D341Med (cell line): ENCODE measurements around the gene CDKN2B-AS1.

Experiments
- DNase-seq: peaks from one replicate; pipeline ENCODE4 v3.0.0; 2012; ENCODE audit warnings: low spot score

The CDKN2B-AS1 gene

DNA sequence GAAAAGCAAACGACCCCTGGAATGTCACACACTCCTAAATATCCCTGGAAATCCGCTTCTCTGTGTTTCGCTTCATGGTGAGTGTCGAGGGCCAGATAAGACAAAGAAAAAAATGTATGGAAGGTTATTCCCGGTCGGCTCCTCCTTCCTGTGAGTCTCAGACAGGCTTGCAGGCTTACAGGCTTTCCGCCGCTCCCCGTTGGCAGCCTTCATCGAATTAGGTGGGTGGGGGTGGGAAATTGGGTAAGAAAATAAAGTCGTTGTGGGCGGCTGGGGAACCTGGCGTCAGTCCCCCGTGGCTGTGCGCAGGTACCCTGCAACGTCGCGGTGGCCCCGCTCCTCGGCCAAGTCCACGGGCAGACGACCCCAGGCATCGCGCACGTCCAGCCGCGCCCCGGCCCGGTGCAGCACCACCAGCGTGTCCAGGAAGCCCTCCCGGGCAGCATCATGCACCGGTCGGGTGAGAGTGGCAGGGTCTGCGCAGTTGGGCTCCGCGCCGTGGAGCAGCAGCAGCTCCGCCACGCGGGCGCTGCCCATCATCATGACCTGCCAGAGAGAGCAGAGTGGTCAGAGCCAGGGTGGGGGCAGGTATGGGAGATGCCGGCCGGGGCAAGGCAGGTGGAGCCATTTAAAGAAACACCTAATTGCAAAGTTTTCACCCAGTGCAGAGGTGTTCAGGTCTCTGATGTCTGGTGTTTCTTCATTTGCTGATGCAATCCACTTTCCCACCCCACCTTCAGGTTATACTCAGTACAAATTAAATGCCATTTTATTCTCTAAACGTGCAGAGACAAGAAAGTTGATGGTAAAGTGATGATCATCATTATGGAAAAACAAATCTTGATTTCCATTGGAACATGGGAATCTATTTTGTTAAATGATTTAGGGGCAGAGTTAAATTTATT is 11.4 kb downstream of the CDKN2B-AS1 start:
- no peak for DNase-seq

DNA sequence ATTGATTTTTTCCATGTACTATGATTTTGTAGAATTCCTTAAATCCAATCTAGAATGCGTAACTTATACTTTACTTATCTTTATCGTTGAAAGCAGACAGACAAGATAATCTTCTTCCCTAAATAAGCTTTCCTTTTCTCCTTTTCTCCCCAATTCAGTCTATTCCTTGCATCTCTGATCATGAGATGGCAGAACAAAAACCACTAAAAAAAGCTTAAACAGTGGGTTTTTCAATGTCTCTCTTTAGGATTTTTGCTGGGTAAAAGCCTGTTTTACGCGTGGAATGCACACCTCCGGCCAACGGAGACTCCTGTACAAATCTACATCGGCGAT is 13.8 kb downstream of the CDKN2B-AS1 start:
- no peak for DNase-seq

DNA sequence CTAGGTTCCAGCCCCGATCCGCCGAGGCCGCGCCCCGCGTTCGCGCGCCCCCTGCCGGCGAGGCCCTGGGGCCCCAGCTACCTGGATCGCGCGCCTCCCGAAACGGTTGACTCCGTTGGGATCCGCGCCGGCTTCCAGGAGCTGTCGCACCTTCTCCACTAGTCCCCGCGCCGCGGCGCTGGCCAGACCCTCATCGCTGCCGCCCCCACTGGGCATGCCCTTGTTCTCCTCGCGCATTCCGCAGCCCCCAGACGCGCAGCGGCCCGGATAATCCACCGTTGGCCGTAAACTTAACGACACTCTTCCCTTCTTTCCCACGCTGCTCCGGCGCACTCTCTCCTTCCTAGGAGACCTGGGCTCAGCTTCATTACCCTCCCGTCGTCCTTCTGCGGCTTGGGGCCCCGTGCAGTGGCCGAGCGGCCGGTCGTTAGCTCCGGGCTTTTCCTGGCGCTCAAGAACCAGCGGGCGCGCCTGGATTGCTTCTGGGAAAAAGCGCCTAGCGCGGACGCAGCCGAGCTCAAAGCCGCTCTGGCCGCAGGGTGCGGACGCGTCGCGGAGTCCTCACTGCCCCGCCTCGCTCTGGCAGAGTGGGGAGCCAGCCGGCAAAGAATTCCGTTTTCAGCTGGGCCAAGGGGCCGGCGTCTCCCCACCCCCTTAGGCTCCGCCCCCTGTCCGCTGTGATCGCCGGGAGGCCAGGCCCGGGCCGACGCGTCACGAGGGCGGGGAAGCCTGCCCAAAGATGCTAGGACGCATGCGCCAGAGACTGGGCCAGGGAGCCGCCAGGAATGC is 14.3 kb downstream of the CDKN2B-AS1 start, which contains the start of gene CDKN2B:
CDKN2B (minus strand) TSS at position 589 of the 789 bp plus-strand sequence; CDS start at position 237, 352 bp downstream.
- peak; percentile 97 for DNase-seq

- DNase-seq: no peak
These were observed 14.9 kb downstream of the CDKN2B-AS1 start for GRCh38 chr9:22009506-22009867.

- no peak for DNase-seq
These were observed 16.5 kb downstream of the CDKN2B-AS1 start for GRCh38 chr9:22010866-22011625.

DNA sequence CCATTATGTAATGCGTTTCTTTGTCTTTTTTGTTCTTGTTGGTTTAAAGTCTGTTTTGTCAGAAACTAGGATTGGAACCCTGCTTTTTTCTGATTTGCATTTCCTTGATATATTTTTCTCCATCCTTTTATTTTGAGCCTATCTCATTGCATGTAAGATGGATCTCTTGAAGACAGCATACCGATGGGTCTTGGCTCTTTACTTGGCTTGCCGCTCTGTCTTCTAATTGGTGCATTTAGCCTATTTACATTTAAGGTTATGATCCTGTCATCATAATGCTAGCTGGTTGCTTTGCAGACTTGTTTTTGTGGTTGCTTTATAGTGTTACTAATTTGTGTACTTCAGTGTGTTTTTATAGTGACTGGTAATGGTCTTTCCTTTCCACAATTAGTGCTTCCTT is 27.8 kb downstream of the CDKN2B-AS1 start:
- no peak for DNase-seq

DNA sequence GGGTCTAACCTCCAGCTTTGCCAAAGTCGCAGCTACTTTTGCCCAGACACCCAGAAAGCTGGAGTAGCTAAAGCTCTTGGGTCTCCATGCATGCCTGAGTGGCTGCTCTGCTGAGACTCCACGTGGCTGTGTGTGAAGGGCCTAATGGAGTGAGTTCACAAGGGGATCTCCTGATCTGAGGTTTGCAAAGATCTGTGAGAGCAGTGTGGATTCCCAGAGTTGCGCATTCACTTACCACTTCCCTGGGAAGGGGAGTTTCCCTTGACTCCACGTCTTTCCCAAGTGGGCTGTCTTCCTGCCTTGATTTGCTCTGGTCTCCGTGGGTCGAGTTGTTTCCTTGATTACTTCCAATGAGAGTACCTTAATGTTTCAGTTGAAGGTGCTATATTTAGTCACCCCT is 32.1 kb downstream of the CDKN2B-AS1 start:
- no peak for DNase-seq

DNA sequence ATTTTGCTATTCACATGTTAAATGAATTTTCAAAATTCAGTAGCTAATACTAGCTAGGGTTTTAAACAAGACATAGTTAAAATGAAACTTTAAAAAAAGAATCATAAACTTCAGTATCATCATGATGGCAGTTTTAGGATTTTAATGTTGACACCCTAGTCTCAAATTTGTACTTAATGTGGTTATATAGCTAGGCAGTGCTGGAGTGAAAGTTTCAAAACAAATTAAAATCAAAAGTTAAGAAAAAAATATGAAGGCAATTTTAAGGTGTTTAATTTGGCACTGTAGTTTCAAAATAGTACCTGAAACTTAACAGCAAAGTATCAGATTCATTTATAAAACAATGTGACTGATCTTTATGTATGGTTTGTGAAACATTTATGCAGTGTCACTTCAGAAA is 33.8 kb downstream of the CDKN2B-AS1 start:
- DNase-seq: no peak

GRCh38 chr9:22029231-22029630 is 34.6 kb downstream of the CDKN2B-AS1 start:
- DNase-seq: no peak

DNA sequence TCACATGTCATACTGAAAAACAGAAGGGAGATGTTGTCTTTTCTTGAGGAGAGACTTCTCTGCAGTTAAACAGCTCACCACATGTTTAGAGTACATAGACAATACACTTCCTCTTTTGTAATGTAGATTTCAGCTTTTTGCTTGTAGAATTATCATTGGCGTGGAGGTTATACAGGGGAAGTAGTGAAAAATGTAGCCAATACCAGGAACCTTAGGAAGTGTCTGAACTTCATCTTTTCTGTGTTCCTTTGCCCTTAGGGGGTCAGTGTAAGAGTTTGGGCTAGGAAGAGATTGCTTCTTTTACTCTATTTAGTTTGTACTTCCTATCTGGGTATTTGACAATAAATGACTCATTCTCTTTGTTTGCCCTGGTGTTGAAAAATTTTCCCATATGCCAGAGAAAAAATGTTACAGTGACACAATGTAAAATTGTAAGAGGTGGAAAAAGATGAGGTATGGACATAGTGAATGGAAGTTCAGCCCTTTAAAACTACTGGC is 35.6 kb downstream of the CDKN2B-AS1 start:
- no peak for DNase-seq

DNA sequence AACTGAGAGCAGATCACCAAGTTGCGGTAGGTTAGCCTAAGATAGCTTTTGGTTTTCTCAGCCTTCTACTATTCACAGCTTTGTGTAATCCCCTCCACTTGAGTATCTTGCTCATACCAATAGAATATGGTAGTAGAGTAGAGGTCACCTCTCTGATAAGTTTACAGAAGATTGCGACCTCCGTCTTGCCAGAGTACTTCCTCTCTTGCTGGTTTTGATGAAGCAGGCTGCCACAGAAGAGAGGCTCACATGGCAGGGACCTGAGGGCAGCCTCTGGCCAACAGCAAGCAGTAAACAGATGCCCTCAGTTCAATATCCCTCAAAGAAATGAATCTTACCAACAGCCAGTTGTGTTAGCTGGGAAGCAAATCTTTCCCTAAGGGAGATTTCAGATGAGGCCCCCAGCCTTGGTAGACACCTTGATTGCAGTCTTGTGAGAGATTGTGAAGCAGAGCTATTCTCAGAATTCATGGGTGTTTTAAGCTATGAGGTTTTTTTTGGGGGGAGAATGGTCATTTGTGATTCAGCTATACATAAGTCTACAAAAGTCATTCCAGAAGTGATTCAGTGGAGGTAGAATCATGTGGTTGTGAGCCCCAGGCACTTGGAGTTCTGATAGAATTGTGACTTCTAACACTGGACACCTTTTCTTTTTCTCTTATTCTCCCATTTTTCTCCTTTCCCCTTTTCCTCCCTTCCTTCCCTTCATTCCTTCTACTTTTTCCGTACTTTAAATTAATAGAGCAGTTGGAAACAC is 37.2 kb downstream of the CDKN2B-AS1 start:
- no peak for DNase-seq

DNA sequence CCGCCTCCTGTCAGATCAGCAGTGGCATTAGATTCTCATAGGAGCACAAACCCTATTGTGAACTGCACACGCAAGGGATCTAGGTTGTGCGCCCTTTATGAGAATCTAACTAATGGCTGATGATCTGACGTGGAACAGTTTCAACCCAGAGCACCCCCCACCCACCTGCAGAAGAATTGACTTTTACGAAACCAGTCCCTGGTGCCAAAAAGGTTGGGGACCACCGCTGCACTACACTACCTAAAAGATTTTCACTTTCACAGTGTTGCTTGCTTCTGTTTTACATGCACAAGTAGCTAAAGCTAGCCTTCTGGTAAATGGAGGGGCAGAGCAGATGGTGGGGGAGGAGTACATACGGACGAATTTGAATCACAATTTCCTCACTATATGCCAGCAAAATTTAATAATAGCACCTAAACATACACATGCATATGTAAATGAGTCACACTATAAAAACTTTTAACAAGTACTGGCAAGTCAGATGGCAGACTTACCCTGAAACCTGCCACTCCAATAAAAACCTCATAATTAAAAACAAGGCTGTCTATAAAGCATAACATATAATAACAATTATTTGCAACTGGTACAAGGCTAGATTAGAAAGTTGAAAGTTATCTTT is 38.5 kb downstream of the CDKN2B-AS1 start:
- DNase-seq: no peak

DNA sequence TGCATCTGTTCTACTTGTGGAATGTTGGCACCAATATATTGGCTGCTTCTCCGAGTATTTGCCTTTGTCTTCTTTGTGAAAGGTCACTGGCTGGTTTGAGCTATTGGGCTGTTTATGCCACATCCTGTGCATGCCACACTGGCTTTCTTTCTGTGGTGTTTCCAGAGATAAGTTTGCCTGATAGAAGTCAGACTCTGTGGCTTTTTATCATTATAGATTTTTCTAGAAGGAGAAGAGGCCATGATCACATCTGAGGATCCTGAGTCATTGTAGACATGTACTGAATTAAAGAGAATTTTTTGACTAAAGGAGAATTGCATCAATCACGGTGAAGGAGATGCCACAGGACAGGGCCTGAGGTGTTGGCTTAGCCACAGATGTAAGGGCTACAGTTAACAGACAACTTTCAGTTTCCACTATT is 41.0 kb downstream of the CDKN2B-AS1 start:
- DNase-seq: no peak

- DNase-seq: no peak
These were observed 42.5 kb downstream of the CDKN2B-AS1 start for GRCh38 chr9:22036866-22037626.

GRCh38 chr9:22037954-22038690 is 43.5 kb downstream of the CDKN2B-AS1 start:
- DNase-seq: no peak

- DNase-seq: no peak
These were observed 44.7 kb downstream of the CDKN2B-AS1 start for GRCh38 chr9:22039258-22039657.

- DNase-seq: no peak
These were observed 46.2 kb downstream of the CDKN2B-AS1 start for GRCh38 chr9:22040760-22041159.

DNA sequence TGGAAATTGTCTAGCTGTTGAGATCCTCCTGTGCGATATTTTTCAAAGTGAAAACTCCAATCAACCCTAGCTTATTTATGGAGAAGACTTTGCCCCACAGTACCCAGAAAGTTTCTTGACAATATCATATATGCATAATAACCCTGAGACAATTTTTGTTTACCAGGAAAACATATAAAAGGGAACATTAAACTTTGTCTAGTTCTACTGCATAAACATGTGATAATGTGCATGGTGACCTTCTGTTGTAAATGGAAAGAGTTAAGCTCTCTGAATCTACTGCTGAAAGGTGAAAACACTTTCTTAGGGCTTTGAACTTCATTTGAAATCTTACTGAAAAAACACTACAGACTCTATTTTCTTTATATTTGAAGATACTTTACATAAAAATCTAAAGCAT is 46.8 kb downstream of the CDKN2B-AS1 start:
- no peak for DNase-seq

- no peak for DNase-seq
These were observed 47.2 kb downstream of the CDKN2B-AS1 start for GRCh38 chr9:22041775-22042174.

- DNase-seq: no peak
These were observed 49.3 kb downstream of the CDKN2B-AS1 start for GRCh38 chr9:22043928-22044327.
